Transverse colon (tissue), 4 donors: ENCODE data around the gene SCRT2.

Experiments
- CTCF ChIP-seq, 5 experiments: fragments of 200-600 bp in 3 of 5; fragments of 450-650 bp in 2 of 5; sonication (generic) in 3 of 5; IDR thresholded peaks; 1 replicate in 2 of 5; 2 replicates in 3 of 5; pipeline ENCODE4 v1.5.1; 2016 to 2017; ENCODE audit warnings: antibody characterized with exemption in 5 of 5, inconsistent platforms in 3 of 5, mild to moderate bottlenecking in 2 of 5, moderate library complexity in 1 of 5
- POLR2A ChIP-seq: fragments of 450-650 bp; IDR thresholded peaks from one replicate; pipeline ENCODE4 v1.6.1; 2016; ENCODE audit warnings: antibody characterized with exemption, mild to moderate bottlenecking, moderate library complexity
- POLR2AphosphoS5 ChIP-seq, 3 donors: sonication (generic); formaldehyde crosslinking; IDR thresholded peaks; one replicate each; pipeline ENCODE4 v1.6.1; 2016; ENCODE audit warnings: antibody characterized with exemption in 3 of 3

GRCh38 chr20:709423-709822 is 33.8 kb upstream of the SCRT2 start:
- TF ChIP-seq POLR2A (no peak), CTCF (IDR thresholded peaks at IDR 0.05) (no peak), POLR2AphosphoS5 (IDR thresholded peaks at IDR 0.05) (no peak)
